HG03439 (cell line): ENCODE measurements around the gene REX1BD.
A peak's percentile ranks its signal among the peaks of the same experiment; 100 is the strongest.

Experiments used
- ATAC-seq: cut with Tn5 transposase; IDR thresholded peaks from one replicate; pipeline ENCODE4 v1.9.1; 2021; ENCODE audit warnings: mild to moderate bottlenecking, moderate library complexity; ENCODE audit not compliant: unreplicated experiment

REX1BD gene

DNA sequence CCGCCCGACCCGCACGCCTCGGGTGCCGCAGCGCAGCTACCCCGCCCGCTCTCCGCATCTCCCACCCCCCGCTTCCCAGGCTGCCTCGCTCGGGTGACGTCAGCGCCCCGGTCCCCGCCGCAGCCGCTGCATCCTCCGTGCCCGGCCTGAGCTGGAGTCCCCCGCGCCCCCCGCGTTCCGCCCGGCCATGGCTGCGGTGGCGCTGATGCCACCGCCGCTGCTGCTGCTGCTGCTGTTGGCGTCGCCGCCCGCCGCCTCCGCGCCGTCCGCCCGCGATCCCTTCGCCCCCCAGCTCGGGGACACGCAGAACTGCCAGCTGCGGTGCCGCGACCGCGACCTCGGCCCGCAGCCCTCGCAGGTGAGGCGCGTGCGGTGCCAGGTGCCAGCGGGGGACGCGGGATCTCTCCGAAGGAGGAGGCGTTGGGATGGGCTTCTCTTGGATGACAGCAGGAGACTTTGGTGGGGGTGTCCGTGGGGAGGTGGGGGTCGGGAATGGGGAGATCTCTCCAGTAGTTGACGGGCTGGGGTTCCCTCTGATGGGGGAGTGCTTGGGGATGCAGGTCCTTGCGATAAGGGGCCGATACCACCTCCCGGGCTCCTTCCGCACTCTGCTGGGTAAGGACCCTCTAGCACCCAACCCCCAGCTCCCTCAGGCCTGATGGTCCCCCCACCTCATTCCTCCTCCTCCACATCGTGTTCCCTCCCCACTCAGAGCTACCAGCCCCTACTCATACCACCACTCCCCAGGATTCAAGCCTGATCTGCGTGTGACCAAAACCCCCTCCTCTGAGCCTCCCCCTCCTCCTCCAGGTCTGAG is 24.4 kb downstream of the REX1BD start, which contains the start of gene TMEM59L:
Gene TMEM59L, plus strand, starts transcription at position 99 of the 817 bp plus-strand sequence. Its CDS starts 89 bp downstream, at position 188.
- no peak for ATAC-seq

GRCh38 chr19:18613589-18614234 is 25.1 kb downstream of the REX1BD start:
- ATAC-seq, result no peak

DNA sequence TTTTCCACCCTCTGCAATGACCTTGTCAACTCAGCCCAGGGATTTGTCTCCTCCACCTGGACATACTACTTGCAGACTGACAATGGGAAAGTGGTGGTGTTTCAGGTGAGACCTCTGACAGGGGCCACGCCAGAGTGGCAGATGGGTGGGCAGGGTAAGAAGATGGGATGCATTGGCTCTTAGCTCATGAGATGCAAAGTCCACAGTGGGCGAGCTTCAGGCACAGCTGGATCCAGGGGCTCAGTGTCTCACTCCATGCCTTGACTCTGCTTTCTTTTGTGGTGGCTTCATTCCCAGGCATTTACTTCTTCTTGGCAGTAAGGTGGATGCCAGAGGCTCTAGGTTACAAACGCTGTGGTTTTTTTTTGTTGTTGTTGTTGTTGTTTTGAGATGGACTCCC is 27.4 kb downstream of the REX1BD start:
- no peak for ATAC-seq

DNA sequence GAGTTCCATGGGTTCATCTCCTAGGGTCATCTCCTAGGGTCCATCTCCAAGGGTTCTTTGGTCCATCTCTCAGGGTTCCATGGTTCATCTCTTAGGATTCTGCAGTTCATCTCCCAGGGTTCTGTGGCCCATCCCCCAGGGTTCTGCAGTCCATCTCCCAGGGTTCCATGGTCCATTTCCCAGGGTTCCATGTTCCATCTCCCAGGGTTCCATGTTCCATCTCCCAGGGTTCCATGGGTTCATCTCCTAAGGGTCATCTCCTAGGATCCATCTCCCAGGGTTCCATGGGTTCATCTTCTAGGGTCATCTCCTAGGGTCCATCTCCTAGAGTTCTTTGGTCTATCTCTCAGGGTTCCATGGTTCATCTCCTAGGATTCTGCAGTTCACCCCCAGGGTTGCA is 29.0 kb downstream of the REX1BD start:
- ATAC-seq, result no peak

- ATAC-seq, result no peak
Observed at GRCh38 chr19:18618236-18618635, 29.6 kb downstream of the REX1BD start.

GRCh38 chr19:18620311-18620710 is 31.7 kb downstream of the REX1BD start:
- no peak for ATAC-seq

GRCh38 chr19:18620902-18621301 is 32.3 kb downstream of the REX1BD start:
- ATAC-seq, result no peak

DNA sequence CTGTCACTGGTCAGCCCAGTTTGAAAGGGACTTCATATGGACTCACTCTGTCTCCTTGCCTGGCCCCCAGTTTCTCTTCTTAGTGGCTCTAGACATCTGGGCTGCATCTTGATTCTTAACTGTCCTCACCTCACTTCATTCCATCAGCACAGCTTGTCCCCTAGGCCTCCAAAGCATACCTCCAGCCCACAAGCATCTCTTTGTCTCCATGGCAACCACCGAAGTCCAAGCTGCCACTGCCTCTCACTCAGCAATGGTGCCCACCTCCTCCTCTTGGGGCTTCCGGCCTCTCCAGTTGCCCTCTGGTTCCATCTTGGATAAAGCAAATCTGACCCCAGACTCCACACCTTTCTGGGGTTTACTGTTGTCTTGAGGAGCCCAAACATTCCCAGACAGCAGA is 38.3 kb downstream of the REX1BD start:
- ATAC-seq, result no peak

DNA sequence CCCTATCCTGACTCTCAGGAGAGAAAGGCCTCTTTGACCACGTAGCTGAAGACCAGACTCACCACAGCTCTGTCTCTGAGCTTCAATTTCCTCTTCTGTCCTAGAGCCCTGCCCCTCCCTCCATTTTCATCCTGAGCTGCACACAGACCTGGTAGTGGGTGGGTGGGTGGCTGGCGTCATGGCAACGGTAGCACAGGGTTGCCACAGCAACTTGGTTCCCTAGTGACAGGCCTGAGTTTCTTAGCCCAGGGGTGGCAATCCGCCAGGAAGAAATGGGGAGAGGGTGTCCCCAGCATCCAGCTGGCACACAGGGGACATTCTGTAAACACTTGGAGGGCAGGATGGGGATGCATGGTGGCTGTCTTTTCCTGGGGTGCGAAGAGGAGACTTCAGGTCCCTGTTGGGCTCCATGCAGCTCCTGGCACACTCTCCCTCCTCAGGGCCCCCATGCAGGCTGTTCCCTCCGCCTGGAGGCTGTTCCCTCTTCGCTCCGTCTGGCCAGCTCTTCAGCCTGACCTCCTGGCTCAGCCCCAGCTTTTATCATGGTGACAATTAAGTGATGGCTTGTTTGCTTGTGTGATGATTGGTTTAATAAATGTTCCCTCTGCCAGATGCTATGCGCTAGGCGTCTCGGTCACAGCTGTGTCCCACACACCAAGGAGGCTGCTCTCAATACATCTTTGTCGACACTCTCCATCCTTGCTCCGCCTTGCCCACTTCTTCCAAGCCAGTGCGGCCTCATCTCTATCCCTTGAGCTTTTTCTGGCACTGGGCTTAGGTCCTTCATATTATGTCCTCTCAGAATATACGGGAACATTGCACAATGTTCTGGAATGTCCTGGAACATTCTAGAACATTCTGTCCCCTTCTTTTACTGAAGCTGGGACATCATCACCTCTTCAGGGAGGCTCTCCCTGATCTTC is 40.8 kb downstream of the REX1BD start:
- no peak for ATAC-seq

DNA sequence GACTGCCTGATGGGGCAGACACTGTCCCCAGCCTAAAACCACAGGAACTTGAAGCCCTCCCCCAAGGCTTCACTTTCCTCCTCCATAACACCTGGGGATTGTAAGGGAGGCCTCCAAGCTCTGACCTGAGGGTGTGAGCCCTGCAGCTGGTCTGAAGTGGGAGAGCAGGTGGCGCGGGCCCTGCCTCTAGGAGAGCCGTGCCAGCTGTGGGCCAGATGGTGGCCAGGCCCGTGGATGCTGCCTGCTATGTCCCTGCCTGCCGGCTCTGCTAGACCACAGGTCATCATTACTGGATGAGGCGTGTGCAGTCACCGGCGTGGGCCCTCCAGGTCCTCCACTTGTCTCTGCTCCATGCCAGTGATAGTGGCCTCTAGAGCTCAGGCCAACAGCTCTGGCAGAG is 44.7 kb downstream of the REX1BD start:
- ATAC-seq, result no peak

- ATAC-seq, result no peak
Observed at GRCh38 chr19:18634612-18635297, 46.2 kb downstream of the REX1BD start.

DNA sequence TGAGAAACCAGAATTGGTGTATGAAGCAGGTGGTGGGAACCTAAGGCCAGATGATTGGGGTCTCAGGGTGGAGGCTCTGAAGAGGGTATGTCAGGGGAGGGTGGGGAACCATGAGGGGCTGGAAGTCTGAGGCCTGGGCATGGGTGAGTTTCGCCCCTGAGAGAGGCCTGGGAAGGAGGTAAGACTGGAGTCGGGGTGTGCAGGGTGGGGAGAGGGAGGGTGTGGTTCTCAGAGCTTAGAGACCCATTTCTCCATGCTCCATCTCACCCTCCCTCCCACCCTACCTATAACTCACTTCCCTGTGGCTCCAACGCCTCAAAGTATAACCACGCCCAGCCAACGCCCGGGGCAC is 47.2 kb downstream of the REX1BD start:
- ATAC-seq, result no peak

GRCh38 chr19:18636183-18636968 is 47.8 kb downstream of the REX1BD start:
- ATAC-seq, result peak; percentile 80

GRCh38 chr19:18636969-18637629 is 48.5 kb downstream of the REX1BD start, which contains the start of gene KLHL26:
KLHL26 (plus strand) TSS chr19:18637028; CDS start chr19:18637055, 27 bp downstream.
- no peak for ATAC-seq

DNA sequence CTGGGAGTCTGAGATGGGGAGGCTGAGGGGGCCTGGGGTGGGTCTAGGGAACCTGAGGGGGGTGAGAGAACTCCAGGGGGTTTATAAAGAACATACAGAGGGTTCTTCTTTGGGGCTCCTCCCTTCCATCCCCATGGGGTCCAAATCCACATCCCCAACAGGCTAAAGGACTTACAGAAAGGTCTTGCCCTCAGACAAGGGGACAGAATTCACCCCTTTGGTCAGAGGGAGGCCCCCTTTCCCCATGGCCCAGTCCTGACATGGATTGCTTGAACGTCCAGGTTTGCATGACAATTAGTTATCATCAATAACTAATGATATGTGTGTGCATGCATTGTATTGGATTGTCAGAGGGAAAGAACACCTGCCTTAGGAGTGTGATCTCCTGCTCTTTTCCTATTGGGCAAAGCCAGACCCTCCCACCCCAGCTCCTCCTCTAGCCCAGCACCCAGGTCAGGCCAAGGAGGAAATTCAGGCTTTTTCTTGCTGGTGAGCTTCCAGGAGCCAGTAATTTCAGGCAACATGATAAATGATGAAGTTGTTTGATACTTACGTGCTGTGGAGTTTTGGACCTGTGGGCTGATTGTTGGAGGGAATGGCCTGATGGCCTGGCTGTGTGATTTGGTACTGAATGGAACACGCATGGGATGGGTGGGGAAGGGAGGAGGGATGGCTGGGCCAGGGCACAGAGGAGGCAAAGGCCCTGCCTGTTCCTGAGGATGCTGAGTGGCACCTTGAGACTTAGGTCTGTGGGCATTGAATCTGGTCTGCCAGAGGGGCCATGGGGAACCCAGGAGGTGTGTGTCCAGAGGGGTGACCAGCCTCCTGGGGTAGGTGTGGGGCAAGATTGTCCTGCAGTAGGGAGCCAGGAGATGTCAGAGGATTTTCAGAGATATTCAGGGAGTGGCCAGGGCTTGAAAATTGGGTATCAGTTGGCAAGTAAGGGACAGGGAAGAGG is 49.4 kb downstream of the REX1BD start:
- no peak for ATAC-seq

DNA sequence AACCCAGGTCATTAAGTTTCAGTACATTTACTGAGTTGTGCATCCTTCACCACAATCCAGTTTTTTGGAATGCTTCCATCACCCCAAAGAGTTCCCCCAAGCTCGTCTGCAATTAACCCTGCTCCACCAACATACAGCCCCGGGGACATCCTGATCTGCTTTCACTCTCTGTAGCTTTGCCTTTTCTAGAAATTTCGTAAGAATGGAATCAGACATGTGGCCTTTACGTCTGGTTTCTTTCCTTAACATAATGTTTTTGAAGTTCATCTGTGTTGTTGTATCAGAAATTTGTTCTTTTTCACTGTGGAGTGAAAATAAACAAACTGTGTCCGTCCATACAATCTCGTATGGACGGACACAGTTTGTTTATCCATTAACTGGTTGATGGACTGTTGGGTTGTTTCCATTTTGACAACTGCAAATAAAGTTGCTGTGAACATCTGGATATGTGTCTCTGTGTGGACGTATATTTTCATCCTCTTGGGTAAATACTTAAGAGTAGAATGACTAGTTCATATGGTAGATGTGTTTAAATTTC is 51.2 kb downstream of the REX1BD start:
- no peak for ATAC-seq
